Brain microvascular endothelial cell (primary cell): Measurements from ENCODE around the gene TMEM131L.

Experiments used
- DNase-seq: peaks from one replicate; pipeline ENCODE4 v3.0.0-alpha.2; 2020
- H3K27ac ChIP-seq: fragments of 250-450 bp; sonication (Bioruptor Pico); 2 replicates; pipeline ENCODE4 v1.5.1; 2020; ENCODE audit warnings: mild to moderate bottlenecking, moderate library complexity
- H3K27me3 ChIP-seq: fragments of 250-450 bp; sonication (Bioruptor Pico); replicated peaks from 2 replicates; pipeline ENCODE4 v1.5.1; 2020; ENCODE audit warnings: mild to moderate bottlenecking
- H3K36me3 ChIP-seq: fragments of 250-450 bp; sonication (Bioruptor Pico); replicated peaks from 2 replicates; pipeline ENCODE4 v1.5.1; 2020; ENCODE audit warnings: mild to moderate bottlenecking
- H3K4me3 ChIP-seq: 2 replicates; pipeline ENCODE4 v1.5.1; 2011; ENCODE audit warnings: low read depth, mild to moderate bottlenecking, control low read depth, low read length, moderate library complexity
- CTCF ChIP-seq: IDR thresholded peaks from 2 replicates; pipeline ENCODE4 v1.5.1; 2011; ENCODE audit warnings: low read depth, mild to moderate bottlenecking, moderate library complexity, low read length, control low read depth, inconsistent platforms; ENCODE audit errors: missing control alignments
- in situ Hi-C: cut with HindIII; loops from 2 replicates; pipeline ENCODE4 v1.10.0; 2017; ENCODE audit warnings: low sequenced_read_pairs, low pct_ligation_motif_present

The TMEM131L gene

GRCh38 chr4:153523164-153523796, 57.1 kb downstream of the TMEM131L start:
- TF ChIP-seq CTCF: no peak
- Histone ChIP-seq H3K4me3 (no peak overlapping the region), H3K27ac (no peak overlapping the region), H3K36me3 (no peaks in the 10 kb centered on the region), H3K27me3 (no peaks in the 10 kb centered on the region)
- in situ Hi-C loops: no loop called here
- no peak for DNase-seq

GRCh38 chr4:153523941-153524386, 57.8 kb downstream of the TMEM131L start:
- H3K4me3 ChIP-seq: no peak overlapping the region
- H3K36me3 ChIP-seq: no peaks in the 10 kb centered on the region
- H3K27me3 ChIP-seq: no peaks in the 10 kb centered on the region
- TF ChIP-seq CTCF: no peak
- H3K27ac ChIP-seq: no peak overlapping the region
- in situ Hi-C loops: no loop called here
- no peak for DNase-seq

GRCh38 chr4:153524682-153525081, 58.5 kb downstream of the TMEM131L start:
- in situ Hi-C loops: no loop called here
- H3K36me3 ChIP-seq: no peaks in the 10 kb centered on the region
- H3K27me3 ChIP-seq: no peaks in the 10 kb centered on the region
- DNase-seq: no peak
- no peak overlapping the region for H3K27ac ChIP-seq
- H3K4me3 ChIP-seq: no peak overlapping the region
- TF ChIP-seq CTCF: no peak

GRCh38 chr4:153527690-153528089, 61.5 kb downstream of the TMEM131L start:
- H3K27ac ChIP-seq: no peak overlapping the region
- in situ Hi-C loops: no loop called here

GRCh38 chr4:153528705-153529485, 62.7 kb downstream of the TMEM131L start:
- no peaks in the 10 kb centered on the region for H3K27me3 ChIP-seq
- H3K27ac ChIP-seq: no peak overlapping the region
- in situ Hi-C loops: no loop called here
- no peak for DNase-seq
- no peak for TF ChIP-seq CTCF
- no peak overlapping the region for H3K4me3 ChIP-seq
- no peaks in the 10 kb centered on the region for H3K36me3 ChIP-seq

More at GRCh38 chr4:153527690-153528089, 61.5 kb downstream of the TMEM131L start:
- Histone ChIP-seq H3K36me3 (no peaks in the 10 kb centered on the region), H3K4me3 (no peak overlapping the region), H3K27me3 (no peaks in the 10 kb centered on the region)
- TF ChIP-seq CTCF: no peak
- no peak for DNase-seq
